Measurements from ENCODE around the gene SPSB3.
A peak's percentile ranks its signal among the peaks of the same experiment; 100 is the strongest.
"Not testable (repeated sequence)": the region's sequence is repeated elsewhere in the genome, so short reads cannot be mapped to it uniquely, and the experiment has no call there.

Gene SPSB3

DNA sequence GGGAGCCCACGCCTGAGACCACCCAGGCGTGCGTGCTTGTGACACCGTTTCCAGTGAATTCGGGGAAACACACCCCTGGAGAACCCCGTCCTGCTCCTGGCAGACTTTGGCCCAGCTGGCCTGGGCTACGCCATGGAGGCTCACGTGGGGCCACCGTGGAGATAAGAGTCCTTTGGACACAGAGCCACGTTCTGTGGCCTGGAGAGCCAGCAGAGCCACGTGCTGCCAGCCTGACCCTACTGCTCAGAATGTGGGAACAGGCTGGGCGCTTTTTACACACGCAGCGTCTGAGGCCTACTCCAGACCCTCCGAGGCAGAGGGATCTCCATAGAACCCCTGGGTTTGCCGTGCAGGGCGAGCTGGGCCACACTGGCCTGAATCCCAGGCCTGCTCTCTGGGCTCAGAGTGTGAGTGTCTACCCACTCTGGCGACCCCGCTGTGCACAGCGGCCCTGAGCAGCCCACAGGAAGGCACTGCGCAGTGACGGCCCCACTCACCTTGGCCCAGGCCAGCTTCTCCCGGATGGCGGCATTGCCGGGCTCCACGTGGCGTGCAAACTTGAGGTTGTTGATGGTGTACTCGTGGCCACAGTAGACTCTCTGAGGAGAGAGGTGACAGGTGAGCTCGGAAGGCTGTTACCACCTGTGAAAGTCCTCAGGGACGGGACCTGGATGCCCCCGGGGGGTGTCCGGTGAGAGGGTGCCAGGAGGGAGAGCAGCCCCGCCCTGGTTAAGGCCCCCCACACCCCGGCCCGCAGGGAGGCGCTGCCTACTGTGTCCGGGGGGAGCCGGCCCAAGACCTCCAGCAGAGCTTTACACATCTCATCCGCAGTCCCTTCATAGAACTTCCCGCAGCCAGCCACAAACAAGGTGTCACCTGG, 34.3 kb upstream of the SPSB3 start:
- DNase-seq (ENCODE audit: low read depth in 2 of 2) = no peak

DNA sequence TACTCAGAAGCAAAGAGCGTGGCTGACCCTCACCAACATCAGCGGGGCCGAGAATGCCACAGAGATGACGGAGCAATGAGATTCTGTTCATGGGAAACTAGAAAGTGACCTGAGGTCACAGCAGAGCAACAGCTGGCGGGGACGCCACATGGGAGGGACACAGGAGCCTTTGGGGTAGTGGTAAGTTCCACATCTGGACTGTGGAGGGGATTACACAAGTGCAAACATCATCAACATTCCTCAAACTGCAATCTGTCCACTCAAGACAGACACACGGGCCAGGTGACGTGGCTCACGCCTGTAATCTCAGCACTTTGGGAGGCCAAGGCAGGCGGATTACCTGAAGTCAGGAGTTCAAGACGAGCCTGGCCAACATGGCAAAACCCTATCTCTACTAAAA, 33.1 kb upstream of the SPSB3 start:
- no peak for DNase-seq (ENCODE audit: low read depth in 2 of 2)

DNA sequence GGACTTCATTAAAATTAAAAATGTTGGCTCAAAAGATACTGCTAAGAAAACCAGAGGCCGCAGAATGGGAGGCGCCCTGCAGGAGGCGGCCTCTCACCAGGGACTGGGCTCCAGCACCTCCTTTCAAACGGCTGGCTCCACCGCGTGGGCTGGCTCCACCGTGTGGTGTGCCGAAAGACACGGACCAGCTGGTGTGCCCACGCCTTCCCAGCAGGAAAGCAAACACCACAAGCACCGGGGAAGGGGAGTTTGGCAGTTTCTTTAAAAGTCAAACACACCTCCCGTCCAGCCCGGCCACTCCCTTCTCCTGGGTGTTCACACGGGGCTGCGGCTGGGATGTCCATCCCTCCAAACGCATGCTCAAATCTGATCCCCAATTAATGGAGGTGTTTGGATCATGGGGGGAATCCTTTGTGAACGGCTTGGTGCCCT, 30.4 kb upstream of the SPSB3 start:
- peak in 1 of 2 donors; percentile 14 for DNase-seq (ENCODE audit: low read depth in 2 of 2)

DNA sequence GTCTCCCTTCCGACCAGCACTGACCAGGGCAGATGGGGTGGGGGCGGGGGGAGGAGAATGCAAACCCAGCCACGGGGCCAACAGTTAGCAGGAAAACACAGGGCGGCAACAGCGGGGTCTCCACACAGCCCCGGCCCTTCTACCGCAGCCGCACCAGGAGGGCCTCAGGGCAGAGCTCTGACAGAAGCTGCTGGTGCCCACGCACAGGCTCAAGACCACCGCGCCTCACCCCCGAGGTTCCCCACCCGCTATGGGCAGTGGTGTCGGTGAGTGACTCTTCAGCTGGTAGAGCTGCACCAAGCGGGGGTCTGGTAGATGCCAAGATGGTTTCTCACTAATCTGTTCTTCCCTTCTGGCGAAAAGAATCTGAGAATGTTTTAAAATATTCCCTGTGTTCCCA, 28.2 kb upstream of the SPSB3 start:
- DNase-seq (ENCODE audit: low read depth in 2 of 2) = no peak

DNA sequence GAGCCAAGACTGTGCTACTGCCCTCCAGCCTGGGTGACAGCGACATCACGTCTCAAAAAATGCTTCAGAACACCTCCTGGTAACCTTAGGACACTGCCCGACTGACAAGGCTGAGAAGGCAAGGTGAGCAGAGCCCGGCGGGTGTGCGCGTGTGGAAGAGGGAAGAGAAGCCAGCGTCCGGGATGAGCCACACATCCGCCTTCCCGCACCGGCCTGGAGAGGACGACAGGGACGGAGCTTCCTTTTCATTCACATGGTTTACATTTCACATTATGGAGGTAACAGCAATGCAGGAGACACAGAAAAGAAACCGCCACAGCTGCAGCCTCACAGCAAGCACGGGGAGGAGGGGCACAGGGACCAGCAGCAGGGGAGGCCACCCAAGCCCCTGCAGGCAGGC, 27.7 kb upstream of the SPSB3 start:
- DNase-seq (ENCODE audit: low read depth in 2 of 2) = no peak

DNA sequence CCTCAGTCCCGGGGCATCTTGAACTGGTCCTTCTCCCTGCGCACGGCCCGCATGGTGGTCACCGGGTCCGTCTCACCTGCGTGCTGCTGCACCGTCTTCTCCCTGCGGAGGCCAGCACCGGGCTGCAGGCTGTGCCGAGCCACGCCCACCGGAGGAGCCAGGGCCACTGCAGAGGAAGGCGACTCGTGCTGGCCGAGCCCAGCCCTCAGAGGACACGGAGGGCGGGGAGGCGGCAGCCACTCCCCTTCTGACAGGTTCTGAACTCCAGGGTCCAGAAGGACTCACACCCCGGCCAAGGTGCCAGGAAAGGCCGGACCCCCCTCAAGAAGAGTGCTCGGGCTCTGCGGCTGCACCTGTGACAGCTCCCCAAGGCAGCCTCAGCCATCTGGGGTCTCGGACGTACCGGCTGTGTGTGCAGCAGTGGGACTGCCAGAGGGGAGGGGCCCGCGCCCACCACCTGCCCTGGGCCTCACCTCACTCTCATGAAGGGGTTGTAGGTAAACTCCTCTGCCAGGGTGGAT, 27.0 kb upstream of the SPSB3 start:
- DNase-seq (ENCODE audit: low read depth in 2 of 2) = no peak

DNA sequence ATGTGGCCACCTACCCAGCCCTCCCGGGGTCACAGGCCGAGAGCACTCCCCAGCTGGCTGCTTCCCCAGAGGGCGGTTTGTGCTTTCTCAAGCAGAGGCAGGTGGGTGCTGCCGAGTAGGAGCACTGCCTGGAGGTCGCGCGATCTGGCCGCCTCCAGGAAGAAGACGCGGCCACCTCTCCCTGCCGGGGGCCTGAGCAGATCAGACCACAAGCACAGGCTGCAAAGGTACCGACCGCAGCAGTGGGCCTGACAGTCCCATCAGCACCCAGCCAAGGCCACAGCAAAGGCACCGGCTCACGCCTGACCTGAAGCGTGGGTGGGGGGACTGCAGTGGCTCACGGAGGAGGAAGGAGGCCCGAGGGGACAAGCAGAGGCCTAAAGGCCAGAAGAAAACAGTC, 26.3 kb upstream of the SPSB3 start:
- no peak for DNase-seq (ENCODE audit: low read depth in 2 of 2)

DNA sequence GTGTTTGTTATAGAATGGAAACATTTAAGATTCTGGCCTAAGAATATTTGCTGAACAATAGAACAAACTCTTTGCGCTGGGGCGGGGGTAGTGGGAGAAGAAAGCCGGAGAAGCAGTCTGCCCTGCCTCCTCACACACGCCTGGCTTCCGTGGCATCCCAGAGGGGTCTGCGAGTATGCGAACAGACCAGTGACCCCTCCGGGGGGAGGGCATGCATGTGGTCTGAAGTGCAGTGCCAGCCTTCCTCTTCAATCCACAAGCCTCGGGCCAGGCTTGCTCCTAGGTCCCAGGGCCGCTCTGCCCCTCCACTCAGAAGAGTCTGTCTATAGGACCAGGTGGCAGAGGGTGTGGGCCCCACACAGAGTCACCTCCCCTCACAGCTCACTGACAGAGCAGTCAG, 25.3 kb upstream of the SPSB3 start:
- no peak for DNase-seq (ENCODE audit: low read depth in 2 of 2)

DNA sequence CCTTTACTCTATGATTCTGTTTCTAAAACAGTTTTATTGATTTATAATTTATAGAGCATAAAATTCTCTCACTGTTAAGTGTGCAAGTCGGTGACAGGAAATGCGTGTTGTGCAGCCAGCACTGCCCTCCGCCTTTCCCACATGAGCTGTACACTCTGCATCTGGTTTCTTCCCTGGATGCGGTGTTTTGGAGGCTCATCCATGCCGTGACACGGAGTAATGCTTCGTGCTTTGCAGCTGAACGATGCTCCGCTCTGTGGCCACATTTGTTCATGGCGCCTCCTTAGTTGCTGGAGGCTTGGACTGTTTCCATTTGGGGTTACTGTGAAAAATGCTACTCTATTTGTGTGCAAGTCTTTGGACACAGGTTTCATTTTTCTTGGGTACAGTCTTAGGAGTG, 18.3 kb upstream of the SPSB3 start:
- DNase-seq (ENCODE audit: low read depth in 2 of 2) = no peak

DNA sequence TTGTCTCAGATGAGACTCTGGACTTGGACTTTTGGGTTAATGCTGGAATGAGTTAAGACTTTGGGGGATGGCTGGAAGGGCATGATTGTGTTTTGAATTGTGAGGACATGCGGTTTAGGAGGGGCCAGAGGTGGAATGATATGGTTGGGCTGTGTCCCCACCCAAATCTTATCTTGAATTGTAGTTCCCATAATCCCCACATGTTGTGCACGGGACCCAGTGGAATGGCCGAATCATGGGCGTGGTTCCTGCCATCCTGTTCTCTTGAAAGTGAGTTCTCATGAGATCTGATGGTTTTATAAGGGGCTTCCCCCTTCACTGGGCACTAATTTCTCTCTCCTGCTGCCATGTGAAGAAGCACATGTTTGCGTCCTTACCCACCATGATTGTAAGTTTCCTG, 16.9 kb upstream of the SPSB3 start:
- not testable (repeated sequence) for DNase-seq (ENCODE audit: low read depth in 2 of 2)

DNA sequence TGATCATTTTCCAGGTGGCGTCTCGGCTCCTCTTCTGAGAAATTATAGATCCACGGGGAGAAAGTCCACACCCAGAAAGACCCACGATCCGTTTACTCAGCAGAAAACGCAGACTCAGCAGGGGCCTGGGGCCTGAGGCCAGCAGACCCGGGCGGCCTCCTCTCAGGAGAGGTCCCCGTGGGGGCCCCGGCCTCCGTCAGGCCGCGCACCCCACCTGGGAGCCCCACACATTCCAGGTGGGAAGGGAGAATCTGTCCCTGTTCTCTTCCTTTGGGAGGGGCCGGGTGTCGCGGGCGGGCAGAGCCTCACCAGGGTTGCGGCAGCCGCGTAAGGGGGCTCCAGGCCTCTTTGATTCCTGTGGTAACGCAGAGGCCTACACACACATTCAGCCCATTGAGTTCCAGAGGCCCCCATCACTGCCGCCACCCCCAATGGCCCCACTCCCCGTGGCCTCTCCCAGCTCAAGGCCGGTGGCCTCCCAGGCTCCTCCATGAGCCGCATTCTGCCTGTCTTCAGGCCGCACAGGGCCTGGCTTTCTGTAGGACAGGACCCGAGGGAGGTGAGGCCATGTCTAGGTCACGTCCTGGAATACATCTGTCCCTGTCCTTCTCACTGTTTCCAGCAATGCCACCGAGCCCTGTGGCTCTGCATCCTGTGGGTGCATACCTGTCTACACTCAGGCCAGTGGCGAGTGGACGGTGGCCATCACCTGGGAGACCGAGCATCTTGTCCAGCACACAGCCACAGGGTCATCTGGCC, 12.7 kb upstream of the SPSB3 start:
- no peak for DNase-seq (ENCODE audit: low read depth in 2 of 2)

DNA sequence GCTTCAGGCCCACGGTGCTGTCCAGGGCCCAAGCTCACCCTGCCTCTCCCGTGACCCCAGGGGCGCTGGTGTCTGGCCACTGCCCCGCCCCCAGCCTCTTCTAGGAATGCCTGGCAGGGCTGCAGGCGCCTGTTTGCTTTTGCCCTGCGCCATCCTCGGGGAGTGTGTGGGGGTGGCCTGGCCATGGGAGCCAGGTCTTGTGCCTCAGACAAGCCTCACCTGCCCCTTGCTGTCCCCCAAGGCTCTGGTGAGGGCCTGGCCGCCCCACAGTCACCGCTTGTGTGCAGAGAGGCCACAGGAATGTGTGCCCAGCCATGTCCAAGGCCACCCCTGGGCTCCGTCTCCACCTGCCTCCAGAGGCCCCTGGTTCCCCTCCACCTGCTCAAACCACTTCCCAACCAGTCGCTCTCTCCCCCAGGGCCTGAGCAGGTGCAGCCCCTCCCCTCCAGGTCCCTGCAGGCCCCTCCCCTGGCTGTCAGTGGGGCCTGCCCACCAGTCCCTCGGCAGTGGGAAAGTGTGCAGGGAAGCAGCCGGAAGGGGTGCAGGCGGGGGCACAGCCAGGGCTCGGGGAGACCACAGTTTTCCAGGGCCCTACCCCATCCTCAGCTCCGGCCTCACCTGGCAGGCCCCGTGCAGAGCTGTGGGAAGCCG, 12.0 kb upstream of the SPSB3 start:
- DNase-seq (ENCODE audit: low read depth in 2 of 2) = no peak

DNA sequence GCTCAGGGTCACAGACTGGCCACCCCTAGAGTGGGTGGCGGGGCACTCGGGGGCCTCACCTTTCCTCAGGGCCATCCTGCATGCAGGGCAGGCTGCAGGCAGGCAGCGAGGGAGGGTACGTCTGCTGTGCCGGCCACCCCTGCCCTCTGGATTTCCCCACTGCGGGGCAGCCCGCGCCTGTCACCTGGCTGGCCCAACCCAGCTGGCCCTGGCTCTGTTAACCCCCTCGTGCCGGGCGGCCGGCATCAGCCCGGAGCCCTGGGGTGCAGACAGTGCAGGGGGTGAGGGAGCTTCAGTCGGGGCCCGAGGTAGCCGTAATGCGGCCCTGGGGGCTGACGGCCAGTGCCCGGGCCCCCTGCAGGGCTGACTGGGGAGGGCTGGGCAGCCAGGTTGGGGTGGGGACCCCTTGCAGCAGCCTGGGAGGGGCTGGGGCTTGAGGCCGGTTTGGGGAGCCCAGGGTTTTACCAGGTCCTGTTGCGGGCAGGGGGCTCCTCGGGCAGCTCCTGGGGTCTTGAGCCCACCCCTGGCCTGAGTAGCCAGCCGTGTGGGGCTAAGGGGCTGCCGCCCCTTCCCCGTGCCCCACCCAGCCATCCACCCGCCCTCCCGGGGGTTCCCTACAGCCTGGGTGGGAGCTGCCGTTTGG, 11.3 kb upstream of the SPSB3 start, which contains the start of gene IGFALS:
Gene IGFALS (minus strand): TSS at position 128 of the 643 bp plus-strand sequence. CDS start 53 bp downstream, at position 75.
- DNase-seq (ENCODE audit: low read depth in 2 of 2) = no peak

DNA sequence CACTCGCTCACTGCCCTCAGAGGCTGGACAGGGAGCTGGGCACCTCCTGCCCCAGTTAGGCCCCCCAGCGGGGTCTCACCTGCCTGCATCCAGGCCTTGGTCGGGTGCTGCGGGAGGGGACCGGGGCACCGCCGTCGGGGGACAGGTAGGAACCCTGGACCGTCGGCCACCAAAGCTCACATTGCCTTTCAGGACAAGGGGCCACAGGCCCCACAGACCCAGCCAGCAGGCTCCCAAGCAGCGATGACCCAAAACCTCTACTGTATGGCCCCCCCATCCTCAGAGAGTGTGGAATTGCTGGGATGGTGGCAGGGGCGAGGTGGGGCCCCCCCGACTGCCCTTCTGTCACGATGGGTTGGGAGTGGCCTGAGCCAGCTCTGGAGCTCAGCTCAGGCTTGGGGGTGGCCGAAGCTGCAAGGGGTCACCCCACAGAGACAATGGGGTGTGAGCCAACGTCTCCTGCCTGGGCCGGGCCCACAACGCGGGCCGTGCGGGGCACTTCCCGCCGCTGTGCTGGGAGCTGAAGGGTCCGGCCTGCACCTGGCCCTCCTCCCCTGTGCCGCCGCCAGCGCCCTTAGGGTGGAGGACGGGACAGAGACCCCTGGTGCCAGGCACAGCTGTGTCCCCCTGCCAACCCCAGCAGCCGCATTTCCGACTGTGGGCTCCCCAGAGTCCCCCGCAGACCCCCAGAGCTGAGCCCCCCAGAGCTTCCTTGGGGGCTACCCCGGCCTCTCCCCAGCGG, 10.6 kb upstream of the SPSB3 start:
- DNase-seq (ENCODE audit: low read depth in 2 of 2) = no peak

DNA sequence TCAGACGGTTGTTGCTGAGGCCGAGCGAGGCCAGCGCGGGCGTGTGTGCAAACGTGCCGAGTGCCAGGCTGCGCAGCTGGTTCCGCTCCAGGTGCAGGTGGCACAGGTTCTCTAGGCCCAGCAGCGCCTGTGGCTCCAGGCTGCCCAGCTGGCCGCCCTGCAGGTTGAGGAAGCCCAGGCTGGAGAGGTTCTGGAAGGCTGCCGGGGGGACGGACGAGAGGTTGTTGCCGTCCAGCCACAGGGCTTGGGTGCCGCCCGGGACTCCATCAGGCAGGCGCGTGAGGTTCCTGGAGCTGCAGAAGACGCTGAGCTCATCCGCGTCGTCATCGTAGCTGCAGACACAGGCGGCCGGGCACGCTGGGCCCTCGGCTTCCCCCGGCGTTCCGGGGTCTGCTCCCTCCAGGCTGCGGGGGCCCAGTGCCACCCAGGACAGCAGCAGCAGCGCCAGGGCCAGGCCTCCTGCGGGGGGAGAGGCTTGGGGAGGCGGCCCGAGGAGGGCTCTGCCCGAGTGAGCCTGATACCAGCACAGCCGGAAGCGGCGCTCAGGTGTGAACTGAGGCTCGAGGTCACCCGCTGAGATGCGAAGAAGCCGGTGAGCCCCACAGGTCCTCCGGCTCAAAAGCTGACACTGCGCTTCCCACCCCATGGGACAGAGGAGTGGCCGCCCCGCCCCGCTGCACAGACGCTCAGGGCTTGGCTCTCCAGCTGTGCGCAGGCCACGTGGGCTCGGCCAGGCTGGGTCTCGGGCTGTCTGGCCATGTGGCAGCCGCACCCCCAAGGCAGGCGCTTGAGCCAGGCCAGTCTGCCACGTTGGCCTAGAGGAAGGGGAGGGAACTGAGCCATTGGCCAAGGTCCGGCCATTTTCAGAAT, 9.8 kb upstream of the SPSB3 start:
- DNase-seq (ENCODE audit: low read depth in 2 of 2) = no peak

DNA sequence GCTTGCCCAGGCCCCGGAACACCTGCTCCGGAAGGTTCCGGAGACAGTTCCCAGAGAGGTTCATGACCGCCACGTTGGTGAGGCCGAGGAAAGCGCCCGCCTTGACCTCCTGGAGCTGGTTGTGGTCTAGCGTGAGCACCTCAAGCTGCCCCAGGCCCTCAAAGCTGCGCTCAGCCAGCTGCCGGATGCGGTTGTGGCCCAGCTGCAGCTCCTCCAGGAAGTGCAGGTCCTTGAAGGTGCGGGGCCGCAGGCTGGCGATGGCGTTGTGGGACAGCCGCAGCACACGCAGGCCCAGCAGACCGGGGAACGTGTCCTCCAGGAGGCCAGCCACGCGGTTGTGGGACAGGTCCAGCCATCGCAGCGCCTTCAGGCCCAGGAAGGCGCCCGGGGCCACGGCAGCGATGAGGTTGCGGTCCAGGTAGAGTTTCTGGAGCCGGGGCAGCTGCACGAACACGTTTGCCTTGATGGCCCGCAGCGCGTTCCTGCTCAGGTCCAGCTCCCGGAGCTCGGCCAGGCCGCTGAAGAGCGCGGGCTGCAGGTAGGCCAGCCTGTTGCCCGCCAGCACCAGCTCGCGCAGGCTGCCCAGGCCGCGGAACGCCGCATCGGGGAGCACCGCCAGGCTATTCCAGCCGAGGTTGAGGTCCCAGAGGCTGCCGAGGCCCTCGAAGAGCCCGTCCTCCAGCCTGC, 9.0 kb upstream of the SPSB3 start:
- no peak for DNase-seq (ENCODE audit: low read depth in 2 of 2)

DNA sequence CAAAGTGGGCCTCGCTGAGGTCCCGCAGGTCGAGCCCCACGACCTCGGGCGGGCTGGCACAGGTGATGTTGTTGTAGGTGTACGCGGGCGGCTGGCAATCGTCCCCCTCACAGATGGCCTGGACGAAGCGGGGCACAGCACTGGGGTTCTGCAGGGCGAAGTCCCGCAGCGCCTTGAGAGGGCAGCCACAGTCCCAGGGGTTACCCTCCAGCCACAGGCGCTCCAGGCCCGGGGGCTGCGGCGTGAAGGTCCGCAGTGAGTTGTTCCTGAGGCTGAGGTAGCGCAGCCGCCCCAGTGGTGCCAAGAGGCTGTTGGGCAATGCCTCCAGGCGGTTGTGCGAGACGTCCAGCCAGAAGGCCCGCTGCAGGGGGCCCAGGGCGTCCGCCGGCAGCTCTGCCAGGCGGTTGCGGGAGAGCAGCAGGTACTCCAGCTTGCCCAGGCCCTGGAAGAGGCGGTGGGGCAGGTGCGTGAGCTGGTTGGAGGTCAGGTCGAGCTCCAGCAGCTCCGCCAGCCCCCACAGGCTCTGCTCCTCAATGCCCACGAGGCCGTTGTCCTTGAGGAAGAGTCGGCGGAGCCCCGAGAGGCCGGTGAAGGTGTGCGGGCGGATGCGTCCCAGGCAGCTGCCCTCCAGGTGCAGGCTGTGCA, 8.4 kb upstream of the SPSB3 start:
- DNase-seq (ENCODE audit: low read depth in 2 of 2) = no peak

DNA sequence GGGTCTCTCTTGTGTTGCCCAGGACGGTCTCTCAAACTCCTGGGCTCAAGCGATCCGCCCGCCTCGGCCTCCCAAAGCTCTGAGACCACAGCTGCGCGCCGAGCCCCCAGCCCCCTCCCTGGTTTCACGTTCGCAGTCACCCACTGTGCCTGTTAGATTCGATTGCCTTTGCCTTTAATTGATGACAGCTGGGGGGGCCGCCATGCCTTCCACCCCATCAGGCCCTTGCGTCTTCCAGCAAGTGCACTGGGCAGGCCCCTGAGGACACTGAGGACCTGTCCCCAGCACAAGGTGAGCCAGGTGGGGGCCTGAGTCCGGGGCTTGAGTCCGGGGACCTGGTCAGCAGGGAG, 7.9 kb upstream of the SPSB3 start:
- no peak for DNase-seq (ENCODE audit: low read depth in 2 of 2)

DNA sequence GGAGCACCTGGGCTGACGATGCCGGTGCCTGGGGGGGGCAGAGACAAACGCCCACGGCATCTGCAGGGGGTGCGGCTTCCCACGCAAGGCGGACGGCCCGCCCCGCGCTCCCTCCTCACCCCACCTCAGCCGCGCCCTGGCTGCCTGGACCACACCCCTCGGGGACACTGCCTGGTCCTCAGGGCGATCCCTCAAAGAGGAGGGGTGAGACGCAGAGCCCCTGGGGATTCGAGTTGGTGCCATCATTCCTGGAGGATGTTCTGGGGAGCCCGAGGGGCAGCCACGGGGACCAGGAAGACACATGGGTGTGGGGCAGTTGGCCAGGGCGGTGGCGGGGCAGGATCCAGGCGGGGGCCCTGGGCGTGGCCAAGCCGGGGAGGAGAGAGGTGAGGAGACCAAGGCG, 7.3 kb upstream of the SPSB3 start:
- no peak for DNase-seq (ENCODE audit: low read depth in 2 of 2)

Measured in stimulated activated CD4-positive, alpha-beta T cell treated with anti-CD3 and anti-CD28 coated beads, Interleukin-1b, Interleukin-23, amount 100 ng/mL, for 1 hour (primary cell).